HG02610 (cell line): ENCODE data around the gene SMIM29.
"Not testable (repeated sequence)": the region's sequence is repeated elsewhere in the genome, so short reads cannot be mapped to it uniquely, and the experiment has no call there.

Experiments
- ATAC-seq: cut with Tn5 transposase; IDR thresholded peaks from one replicate; pipeline ENCODE4 v1.9.1; 2021; ENCODE audit warnings: mild to moderate bottlenecking, moderate library complexity; ENCODE audit not compliant: unreplicated experiment

The SMIM29 gene

GRCh38 chr6:34269132-34269531 is 20.3 kb upstream of the SMIM29 start:
- ATAC-seq, result not testable (repeated sequence)

DNA sequence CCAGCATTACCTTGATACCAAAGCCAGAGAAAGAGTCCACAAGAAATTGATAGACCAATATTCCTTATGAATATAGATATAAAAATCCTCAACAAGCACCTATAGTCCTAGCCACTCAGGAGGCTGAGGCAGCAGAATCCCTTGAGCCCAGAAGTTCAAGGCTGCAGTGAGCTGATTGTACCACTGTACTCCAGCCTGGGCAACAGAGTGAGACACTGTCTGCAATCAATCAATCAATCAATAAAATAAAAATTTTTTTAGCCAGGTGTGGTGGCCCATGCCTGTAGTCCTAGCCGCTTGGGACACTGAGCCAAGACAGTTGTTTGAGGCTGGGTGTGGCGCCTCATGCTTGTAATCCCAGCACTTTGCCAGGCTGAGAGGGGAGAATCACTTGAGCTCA is 18.9 kb upstream of the SMIM29 start:
- ATAC-seq, result no peak

- ATAC-seq, result not testable (repeated sequence)
Measured at GRCh38 chr6:34263484-34263883, 14.7 kb upstream of the SMIM29 start.

DNA sequence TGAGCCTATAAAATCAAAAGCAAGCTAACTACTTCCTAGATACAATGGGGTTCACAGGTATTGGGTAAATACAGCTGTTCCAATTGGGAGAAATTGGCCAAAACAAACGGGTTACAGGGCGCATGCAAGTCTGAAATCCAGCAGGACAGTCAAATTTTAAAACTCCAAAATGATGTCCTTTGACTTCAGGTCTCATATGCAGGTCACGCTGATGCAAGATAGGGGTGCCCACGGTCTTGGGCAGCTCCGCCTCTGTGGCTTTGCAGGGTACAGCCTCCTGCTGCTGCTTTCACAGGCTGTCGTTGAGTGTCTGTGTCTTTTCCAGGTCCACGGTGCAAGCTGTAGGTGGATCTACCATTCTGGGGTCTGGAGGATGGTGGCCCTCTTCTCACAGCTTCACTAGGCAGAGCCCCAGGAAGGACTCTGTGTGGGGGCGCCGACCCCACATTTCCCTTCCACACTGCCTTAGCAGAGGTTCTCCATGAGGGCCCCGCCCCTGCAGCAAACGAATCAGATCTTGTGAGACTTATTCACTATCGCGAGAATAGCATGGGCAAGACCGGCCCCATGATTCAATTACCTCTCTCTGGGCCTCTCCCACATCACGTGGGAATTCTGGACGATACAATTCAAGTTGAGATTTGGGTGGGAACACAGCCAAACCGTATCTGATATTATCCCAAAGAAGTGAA is 11.9 kb upstream of the SMIM29 start:
- no peak for ATAC-seq

- no peak for ATAC-seq
Measured at GRCh38 chr6:34259529-34260069, 10.8 kb upstream of the SMIM29 start.

GRCh38 chr6:34252395-34252794 is 3.6 kb upstream of the SMIM29 start:
- not testable (repeated sequence) for ATAC-seq

- peak; percentile 23 for ATAC-seq
Measured at GRCh38 chr6:34249469-34250261, 859 bp upstream of the SMIM29 start.

GRCh38 chr6:34248198-34248726 is 544 bp downstream of the SMIM29 start:
- ATAC-seq, result peak; percentile 16

GRCh38 chr6:34247481-34248197 is 1.2 kb downstream of the SMIM29 start:
- no peak for ATAC-seq

DNA sequence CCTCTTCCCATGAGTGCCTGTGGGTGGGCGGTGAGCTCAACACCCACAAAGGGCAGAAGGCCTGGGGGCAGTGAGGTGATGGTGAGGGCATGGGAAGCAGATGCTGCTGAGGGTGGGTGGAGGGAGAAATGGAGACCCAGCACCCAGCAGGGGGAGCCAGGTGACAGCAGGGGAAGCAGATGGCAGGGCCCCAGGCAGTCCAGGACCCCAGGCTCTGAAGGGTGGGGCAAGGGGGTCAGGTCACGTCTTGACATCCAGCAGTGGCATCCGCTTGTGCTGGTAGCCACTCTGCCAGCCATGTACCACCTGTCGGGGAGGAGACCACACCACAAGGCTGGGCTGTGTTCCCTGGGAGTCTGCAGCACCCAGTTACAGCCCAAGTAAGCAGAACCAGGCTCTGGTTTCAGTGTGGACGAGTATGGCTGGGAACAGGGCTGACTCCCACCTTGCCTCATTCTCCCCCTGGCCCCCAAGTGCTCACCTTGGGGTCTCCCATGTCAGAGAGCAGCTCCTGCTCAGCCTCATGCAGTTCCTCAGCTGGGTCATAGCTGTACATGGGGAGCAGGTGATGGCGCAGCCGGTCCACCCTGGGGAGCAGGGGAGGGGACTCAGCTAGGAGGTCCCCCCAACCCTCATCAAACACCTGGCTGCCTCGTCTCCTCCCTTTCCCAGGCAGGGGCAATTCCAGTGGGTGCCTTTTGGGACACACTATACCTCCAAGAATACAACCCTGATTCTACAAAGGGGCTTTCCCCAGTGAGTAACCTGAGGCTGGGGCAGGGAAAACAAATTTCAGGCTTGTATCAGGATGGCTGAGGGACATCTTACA is 2.0 kb downstream of the SMIM29 start:
- ATAC-seq, result no peak

GRCh38 chr6:34246249-34246562 is 2.6 kb downstream of the SMIM29 start:
- no peak for ATAC-seq

DNA sequence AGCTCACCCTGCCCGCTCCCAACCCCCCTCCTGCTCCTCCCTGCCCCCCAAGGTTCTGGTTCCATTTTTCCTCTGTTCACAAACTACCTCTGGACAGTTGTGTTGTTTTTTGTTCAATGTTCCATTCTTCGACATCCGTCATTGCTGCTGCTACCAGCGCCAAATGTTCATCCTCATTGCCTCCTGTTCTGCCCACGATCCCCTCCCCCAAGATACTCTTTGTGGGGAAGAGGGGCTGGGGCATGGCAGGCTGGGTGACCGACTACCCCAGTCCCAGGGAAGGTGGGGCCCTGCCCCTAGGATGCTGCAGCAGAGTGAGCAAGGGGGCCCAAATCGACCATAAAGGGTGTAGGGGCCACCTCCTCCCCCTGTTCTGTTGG is 3.1 kb downstream of the SMIM29 start:
- not testable (repeated sequence) for ATAC-seq

DNA sequence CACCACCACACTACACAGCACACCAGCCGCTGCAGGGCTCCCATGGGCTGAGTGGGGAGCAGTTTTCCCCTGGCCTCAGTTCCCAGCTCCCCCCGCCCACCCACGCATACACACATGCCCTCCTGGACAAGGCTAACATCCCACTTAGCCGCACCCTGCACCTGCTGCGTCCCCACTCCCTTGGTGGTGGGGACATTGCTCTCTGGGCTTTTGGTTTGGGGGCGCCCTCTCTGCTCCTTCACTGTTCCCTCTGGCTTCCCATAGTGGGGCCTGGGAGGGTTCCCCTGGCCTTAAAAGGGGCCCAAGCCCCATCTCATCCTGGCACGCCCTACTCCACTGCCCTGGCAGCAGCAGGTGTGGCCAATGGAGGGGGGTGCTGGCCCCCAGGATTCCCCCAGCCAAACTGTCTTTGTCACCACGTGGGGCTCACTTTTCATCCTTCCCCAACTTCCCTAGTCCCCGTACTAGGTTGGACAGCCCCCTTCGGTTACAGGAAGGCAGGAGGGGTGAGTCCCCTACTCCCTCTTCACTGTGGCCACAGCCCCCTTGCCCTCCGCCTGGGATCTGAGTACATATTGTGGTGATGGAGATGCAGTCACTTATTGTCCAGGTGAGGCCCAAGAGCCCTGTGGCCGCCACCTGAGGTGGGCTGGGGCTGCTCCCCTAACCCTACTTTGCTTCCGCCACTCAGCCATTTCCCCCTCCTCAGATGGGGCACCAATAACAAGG is 3.6 kb downstream of the SMIM29 start:
- not testable (repeated sequence) for ATAC-seq

DNA sequence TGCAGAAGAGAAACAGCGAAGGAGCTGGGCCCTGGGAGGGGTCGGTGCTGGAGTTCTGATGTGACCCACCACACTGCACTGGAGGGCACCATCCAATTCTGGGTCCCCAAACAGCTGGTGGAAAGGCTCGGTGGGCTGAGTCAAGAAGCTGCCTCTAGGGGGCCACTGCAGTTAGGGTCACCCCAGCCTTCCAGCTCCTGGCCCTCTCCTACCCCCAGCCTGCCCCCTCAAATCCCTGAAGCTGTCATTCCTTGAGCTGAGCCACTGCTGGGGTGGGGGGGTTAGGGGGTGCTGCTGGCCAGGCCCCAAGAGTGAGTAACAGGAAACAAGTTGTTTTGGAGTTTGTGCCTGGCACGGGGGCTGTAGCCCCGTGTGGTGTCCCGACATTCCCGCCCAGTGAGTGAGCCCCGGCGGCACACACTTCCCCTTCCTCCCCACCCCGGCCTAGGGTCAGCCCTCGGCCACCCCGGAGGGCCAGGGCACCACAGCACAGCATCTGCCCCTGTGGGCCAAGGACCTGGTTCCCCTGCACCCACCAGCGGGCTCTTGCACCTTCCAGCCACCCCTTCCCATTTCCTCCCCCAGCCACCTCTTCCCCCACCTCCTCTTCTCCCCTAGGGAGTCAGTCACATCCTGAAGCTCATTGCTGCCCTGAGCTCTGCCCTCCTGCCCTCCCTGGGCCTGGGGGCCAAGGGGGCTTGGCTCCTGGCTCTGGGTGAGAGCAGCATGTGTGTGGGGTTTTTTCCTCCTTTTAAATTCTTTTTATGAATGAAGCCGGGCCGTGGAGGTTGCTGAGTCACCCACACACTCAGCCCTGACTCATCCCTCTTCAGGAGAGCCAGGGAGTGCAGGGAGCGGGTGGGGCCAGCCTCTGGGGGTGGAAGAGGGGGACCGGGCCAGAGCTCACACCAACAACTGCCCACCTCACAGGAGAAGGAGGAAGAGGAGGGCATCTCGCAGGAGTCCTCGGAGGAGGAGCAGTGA is 4.6 kb downstream of the SMIM29 start:
- no peak for ATAC-seq

DNA sequence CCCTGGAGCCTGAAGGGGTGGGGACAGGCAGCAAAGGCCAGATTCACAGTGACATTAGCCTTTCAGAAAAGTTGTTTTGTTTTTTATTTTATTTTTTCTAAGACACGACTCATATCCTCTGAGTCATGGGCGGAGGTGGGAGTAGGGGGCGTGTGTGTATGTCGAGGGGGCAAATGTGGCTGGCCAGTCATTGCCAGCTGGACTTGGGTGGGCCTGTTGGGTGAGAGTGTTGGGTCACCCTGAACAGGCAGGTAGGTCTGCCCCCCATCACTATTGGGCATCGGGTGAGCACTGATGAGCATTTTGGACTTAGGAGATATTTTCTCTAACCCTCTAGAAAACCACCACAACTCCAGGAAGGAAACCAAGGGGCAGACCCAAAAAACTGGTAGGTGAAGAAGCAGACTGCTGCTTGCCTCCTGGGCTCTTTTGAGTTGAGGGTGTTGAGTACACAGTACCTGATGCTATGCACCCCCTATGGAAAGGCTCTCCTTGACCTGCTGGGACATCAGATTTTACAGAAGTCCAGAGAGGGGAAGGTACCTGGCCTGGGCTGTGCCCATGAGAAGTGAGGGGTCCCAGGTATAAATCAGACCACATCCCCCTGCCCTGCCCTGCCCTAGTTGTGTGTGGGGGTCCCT is 5.6 kb downstream of the SMIM29 start:
- no peak for ATAC-seq

DNA sequence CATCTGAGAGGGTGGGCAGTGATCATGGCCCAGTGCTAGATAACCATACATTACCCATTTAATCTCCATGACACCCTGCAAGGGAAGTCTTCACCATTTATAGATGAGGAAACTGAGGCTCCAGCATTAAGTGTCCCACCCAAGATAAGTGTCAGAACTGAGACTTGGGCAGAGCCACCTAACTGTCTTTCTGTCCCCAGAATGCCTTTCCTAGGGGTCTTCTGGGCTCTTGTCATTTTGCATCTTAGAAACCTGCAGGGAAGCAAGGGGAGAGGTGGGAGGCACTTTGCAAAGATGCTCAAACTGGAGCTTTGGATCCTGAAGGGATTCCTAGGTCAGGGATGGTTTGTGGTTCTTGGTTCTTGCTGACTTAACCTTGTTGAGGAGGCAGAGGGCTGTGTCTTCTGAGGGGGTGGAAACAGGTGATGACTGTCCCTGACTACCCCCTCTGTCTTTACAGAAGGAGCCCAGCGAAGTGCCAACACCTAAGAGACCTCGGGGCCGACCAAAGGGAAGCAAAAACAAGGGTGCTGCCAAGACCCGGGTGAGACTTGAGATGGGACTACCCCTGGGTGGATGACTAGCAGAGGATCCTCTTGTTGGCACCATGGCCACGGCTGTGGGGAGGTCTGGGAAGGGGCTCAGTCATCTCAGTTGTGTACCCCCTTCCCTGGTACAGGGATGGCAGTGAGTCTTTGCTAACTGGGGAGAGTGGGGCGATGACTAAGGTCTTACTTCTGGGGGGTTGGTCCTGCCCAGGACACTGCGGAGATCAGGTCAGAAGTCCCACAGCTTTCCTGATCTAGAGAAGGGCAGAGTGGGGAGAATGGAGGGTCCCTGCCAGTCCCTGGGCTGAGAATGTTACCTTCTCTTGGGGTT is 6.3 kb downstream of the SMIM29 start:
- ATAC-seq, result no peak
